ENCODE data around the gene FOXF2. TPM values are rescaled to one million over a fixed set of nuclear protein-coding genes. Genes with fewer than 3 reads are reported as not detected.

FOXF2 gene
- polyA plus RNA-seq, 1 experiment, result 23.4 TPM

DNA sequence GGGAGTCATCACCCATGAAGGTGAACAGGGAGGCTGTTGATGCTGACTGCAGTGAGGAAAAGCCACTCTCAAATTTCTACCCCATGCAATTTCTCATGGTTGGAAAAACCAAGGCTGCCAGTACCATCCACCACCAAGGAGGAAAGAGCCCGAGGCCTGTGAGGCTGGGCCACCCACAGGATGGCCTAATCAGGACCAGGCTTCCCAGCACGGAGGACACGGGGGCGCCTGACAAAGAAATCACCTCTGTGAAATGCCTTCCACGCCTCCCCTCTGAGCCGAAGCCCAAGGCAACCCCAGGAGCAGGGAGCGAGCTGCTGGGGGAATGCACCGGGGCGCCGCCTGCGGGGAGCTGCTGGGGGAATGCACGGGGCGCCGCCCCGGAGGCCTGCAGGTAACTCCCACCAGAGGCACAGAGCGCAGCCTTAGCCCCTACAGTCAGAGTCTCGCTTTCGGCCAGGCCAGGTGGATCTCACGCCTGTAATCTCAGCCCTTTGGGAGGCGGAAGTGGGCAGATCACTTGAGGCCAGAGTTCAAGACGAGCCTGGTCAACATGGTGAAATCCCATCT is 26.9 kb downstream of the FOXF2 start:
- H3K36me3 ChIP-seq (ENCODE audit: control insufficient read depth, insufficient read depth, low read length), result no peaks in the 10 kb centered on the region
- ChIA-PET POLR2A (no interaction called here), CTCF (no interaction called here)
- no peak for DNase-seq (ENCODE audit: low read depth)
- TF ChIP-seq, protein P1, sequence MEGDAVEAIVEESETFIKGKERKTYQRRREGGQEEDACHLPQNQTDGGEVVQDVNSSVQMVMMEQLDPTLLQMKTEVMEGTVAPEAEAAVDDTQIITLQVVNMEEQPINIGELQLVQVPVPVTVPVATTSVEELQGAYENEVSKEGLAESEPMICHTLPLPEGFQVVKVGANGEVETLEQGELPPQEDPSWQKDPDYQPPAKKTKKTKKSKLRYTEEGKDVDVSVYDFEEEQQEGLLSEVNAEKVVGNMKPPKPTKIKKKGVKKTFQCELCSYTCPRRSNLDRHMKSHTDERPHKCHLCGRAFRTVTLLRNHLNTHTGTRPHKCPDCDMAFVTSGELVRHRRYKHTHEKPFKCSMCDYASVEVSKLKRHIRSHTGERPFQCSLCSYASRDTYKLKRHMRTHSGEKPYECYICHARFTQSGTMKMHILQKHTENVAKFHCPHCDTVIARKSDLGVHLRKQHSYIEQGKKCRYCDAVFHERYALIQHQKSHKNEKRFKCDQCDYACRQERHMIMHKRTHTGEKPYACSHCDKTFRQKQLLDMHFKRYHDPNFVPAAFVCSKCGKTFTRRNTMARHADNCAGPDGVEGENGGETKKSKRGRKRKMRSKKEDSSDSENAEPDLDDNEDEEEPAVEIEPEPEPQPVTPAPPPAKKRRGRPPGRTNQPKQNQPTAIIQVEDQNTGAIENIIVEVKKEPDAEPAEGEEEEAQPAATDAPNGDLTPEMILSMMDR (IDR thresholded peaks at IDR 0.05; ENCODE audit: insufficient read depth, low read depth, low read length), result no peak
- no peaks in the 10 kb centered on the region for H3K27me3 ChIP-seq (ENCODE audit: control insufficient read depth, insufficient read depth, low read length)
- H3K4me3 ChIP-seq (ENCODE audit: low read depth, low read length), result no peak overlapping the region

DNA sequence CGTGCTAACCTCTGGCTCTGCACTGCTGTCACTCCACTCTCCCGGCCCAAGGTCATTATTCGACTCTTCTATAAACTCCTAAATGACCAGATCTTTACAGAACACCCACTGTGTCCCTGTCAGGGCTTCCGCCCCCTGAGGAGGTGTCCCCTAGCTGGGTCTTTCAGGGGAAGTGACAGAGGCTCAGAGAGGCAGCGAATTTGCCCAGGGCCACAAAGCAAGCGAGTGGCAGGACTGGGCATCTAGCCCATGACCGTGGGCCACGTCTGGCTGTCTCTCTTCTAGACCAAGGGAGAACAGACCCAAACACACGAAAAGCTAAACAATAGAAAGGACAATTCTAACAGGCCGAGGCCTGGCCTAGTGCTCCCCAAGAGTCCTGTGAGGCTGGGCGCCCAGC is 27.4 kb downstream of the FOXF2 start:
- no peaks in the 10 kb centered on the region for H3K27me3 ChIP-seq (ENCODE audit: control insufficient read depth, insufficient read depth, low read length)
- H3K4me3 ChIP-seq (ENCODE audit: low read depth, low read length), result no peak overlapping the region
- ChIA-PET POLR2A (no interaction called here), CTCF (no interaction called here)
- DNase-seq (ENCODE audit: low read depth), result no peak
- TF ChIP-seq, protein P1 (IDR thresholded peaks at IDR 0.05; ENCODE audit: insufficient read depth, low read depth, low read length), result no peak
- H3K36me3 ChIP-seq (ENCODE audit: control insufficient read depth, insufficient read depth, low read length), result no peaks in the 10 kb centered on the region

DNA sequence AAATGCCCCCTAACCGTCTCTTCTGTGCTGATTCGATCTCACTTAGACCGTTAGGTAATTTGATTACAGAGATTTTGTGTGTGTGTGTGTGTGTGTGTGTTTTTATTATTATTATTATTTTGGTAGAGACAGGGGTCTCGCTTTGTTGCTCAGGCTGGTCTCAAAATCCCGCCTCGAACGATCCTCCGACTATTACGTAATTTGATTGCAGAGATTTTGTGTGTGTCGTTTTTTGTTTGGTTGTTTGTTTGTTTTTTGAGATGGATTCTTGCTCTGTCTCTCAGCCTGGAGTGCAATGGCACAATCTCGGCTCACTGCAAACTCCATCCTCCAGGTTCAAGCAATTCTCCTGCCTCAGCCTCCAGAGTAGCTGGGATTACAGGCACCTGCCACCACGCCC is 28.3 kb downstream of the FOXF2 start:
- no peaks in the 10 kb centered on the region for H3K27me3 ChIP-seq (ENCODE audit: control insufficient read depth, insufficient read depth, low read length)
- ChIA-PET CTCF (interaction anchor here (2.2 kb wide), 1 partner anchor 21 kb away, joined by 7 read pairs; no protein-coding TSS in a partner anchor), POLR2A (no interaction called here)
- H3K4me3 ChIP-seq (ENCODE audit: low read depth, low read length), result no peak overlapping the region
- no peaks in the 10 kb centered on the region for H3K36me3 ChIP-seq (ENCODE audit: control insufficient read depth, insufficient read depth, low read length)
- TF ChIP-seq, protein P1 (IDR thresholded peaks at IDR 0.05; ENCODE audit: insufficient read depth, low read depth, low read length), result no peak
- DNase-seq (ENCODE audit: low read depth), result no peak

DNA sequence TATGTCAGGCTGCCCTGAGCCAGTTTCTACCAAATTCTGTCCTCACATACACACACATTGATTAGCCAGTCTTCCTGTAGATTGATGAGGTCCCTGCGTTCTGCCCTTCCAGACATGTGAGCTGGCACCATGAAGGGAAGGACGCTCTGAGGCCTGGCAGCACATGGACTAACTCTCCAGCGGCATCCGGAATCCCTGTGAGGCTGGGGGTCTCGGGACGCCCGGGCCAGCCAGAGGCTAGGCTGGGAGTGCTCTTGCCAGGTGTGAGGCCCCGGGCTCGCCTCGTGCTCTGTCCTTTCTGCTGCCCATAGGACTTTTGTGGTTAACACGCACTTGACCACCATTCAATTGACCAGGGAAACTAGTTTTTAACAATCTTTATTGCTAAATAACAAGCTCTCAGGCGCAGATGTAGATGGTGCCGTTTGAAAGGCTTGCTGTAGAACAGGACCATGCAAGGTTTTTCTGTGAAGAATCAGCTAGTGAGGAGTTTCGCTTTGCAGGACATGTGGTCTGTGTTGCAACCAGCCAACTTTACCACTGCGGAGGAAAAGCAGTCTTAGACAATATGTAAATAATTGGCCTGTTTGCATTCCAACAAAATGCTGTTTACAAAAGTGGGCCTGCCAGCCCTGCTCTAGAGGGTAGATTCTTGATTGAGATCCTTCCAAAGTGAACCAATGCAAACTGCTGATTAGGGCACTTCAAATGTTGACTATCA is 29.3 kb downstream of the FOXF2 start:
- DNase-seq (ENCODE audit: low read depth), result no peak
- no peaks in the 10 kb centered on the region for H3K27me3 ChIP-seq (ENCODE audit: control insufficient read depth, insufficient read depth, low read length)
- CTCF ChIA-PET, result interaction anchor here (1.2 to 2.2 kb wide), 3 partner anchors 22 to 697 kb away, joined by 4 to 7 read pairs (median 4); no protein-coding TSS in a partner anchor
- POLR2A ChIA-PET, result no interaction called here
- TF ChIP-seq, protein P1 (IDR thresholded peaks at IDR 0.05; ENCODE audit: insufficient read depth, low read depth, low read length), result no peak
- H3K4me3 ChIP-seq (ENCODE audit: low read depth, low read length), result no peak overlapping the region
- no peaks in the 10 kb centered on the region for H3K36me3 ChIP-seq (ENCODE audit: control insufficient read depth, insufficient read depth, low read length)

DNA sequence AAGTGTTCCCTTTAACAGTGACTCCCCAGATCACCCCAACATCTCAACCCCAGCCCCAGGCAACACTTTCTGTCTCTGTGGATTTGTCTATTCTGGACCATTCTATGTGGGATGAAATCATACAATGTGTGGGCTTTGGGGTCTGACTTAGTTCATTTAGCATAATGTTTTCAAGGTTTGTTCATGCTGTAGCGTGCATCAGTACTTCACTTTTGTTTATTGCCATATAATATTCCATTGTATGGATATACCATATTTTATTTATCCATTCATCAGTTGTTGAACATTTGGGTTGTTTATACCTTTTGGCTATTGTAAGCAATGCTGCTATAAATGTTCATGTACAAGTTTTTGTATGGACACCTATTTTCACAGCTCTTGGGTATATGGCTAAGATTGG is 31.0 kb downstream of the FOXF2 start:
- TF ChIP-seq, protein P1 (IDR thresholded peaks at IDR 0.05; ENCODE audit: insufficient read depth, low read depth, low read length), result no peak
- Histone ChIP-seq H3K36me3 (ENCODE audit: control insufficient read depth, insufficient read depth, low read length) (no peaks in the 10 kb centered on the region), H3K4me3 (ENCODE audit: low read depth, low read length) (no peak overlapping the region), H3K27me3 (ENCODE audit: control insufficient read depth, insufficient read depth, low read length) (no peaks in the 10 kb centered on the region)
- ChIA-PET CTCF (interaction anchor here (7.7 kb wide), 1 partner anchor 16 kb away, joined by 53 read pairs; no protein-coding TSS in a partner anchor), POLR2A (no interaction called here)
- DNase-seq (ENCODE audit: low read depth), result no peak
